GM12891 (cell line): Measurements from ENCODE around the gene PSME3.

Experiments used
- PAX5 ChIP-seq: IDR thresholded peaks from 2 replicates; pipeline ENCODE4 v1.6.1; 2011; ENCODE audit warnings: low read length, moderate library complexity, mild to moderate bottlenecking; ENCODE audit not compliant: insufficient read depth, severe bottlenecking
- POLR2A ChIP-seq: IDR thresholded peaks from 2 replicates; pipeline ENCODE4 v1.6.1; 2011; ENCODE audit warnings: low read depth, low read length, control low read depth
- POLR2AphosphoS5 ChIP-seq: IDR thresholded peaks from 2 replicates; pipeline ENCODE4 v1.6.1; 2011; ENCODE audit warnings: low read depth, low read length, control low read depth
- TAF1 ChIP-seq: IDR thresholded peaks from 2 replicates; pipeline ENCODE4 v1.6.1; 2011; ENCODE audit warnings: low read depth, low read length, control low read depth

GRCh38 chr17:42792545-42792944, 40.7 kb upstream of the PSME3 start:
- TF ChIP-seq POLR2AphosphoS5 (no peak), POLR2A (no peak), TAF1 (no peak), PAX5 (no peak)
